HG02885 (cell line): ENCODE measurements around the gene CLINT1.
"Not testable (repeated sequence)": the region's sequence is repeated elsewhere in the genome, so short reads cannot be mapped to it uniquely, and the experiment has no call there.

Source experiments
- ATAC-seq: cut with Tn5 transposase; IDR thresholded peaks from one replicate; pipeline ENCODE4 v1.9.1; 2021; ENCODE audit warnings: mild to moderate bottlenecking; ENCODE audit not compliant: unreplicated experiment, poor library complexity

The CLINT1 gene

GRCh38 chr5:157858527-157859226, at the start of gene CLINT1:
TSS of gene CLINT1 (minus strand) at chr5:157859145. CDS start at chr5:157858970, 175 bp downstream.
- ATAC-seq, result peak; percentile 64

- no peak for ATAC-seq
Observed at GRCh38 chr5:157908459-157908858, 49.5 kb upstream of the CLINT1 start.

- ATAC-seq, result no peak
Observed at GRCh38 chr5:157907479-157907878, 48.5 kb upstream of the CLINT1 start.

GRCh38 chr5:157903117-157903450, 44.1 kb upstream of the CLINT1 start:
- no peak for ATAC-seq

GRCh38 chr5:157902449-157903116, 43.6 kb upstream of the CLINT1 start:
- ATAC-seq, result no peak

GRCh38 chr5:157900644-157901043, 41.7 kb upstream of the CLINT1 start:
- no peak for ATAC-seq

- no peak for ATAC-seq
Observed at GRCh38 chr5:157893611-157894010, 34.7 kb upstream of the CLINT1 start.

- ATAC-seq, result no peak
Observed at GRCh38 chr5:157892974-157893373, 34.0 kb upstream of the CLINT1 start.

GRCh38 chr5:157890836-157891597, 32.1 kb upstream of the CLINT1 start:
- no peak for ATAC-seq

GRCh38 chr5:157888814-157889532, 30.0 kb upstream of the CLINT1 start:
- no peak for ATAC-seq

- ATAC-seq, result no peak
Observed at GRCh38 chr5:157886796-157887380, 27.9 kb upstream of the CLINT1 start.

- ATAC-seq, result not testable (repeated sequence)
Observed at GRCh38 chr5:157885051-157885450, 26.1 kb upstream of the CLINT1 start.

GRCh38 chr5:157881498-157881897, 22.6 kb upstream of the CLINT1 start:
- not testable (repeated sequence) for ATAC-seq

GRCh38 chr5:157877821-157878220, 18.9 kb upstream of the CLINT1 start:
- no peak for ATAC-seq

- ATAC-seq, result no peak
Observed at GRCh38 chr5:157874861-157875260, 15.9 kb upstream of the CLINT1 start.

- ATAC-seq, result no peak
Observed at GRCh38 chr5:157870837-157871834, 12.2 kb upstream of the CLINT1 start.

- ATAC-seq, result no peak
Observed at GRCh38 chr5:157867751-157868387, 8.9 kb upstream of the CLINT1 start.

- ATAC-seq, result no peak
Observed at GRCh38 chr5:157866536-157866935, 7.6 kb upstream of the CLINT1 start.

- ATAC-seq, result no peak
Observed at GRCh38 chr5:157865781-157866180, 6.8 kb upstream of the CLINT1 start.
